ENCODE measurements around the gene MALRD1. TPM values are rescaled to one million over a fixed set of nuclear protein-coding genes. Genes with fewer than 3 reads are reported as not detected.

The MALRD1 gene
- total and polyA plus RNA-seq, 2 experiments from 2014 or later = 0.49 to 0.57 TPM

GRCh38 chr10:19431622-19432351 is 383.2 kb downstream of the MALRD1 start:
- no peaks in the 10 kb centered on the region for H3K27me3 ChIP-seq
- H3K9me3 ChIP-seq (ENCODE audit: low read depth) = no peaks in the 10 kb centered on the region
- no peak overlapping the region for H3K27ac ChIP-seq
- H3K4me1 ChIP-seq (ENCODE audit: low read depth) = no peaks in the 10 kb centered on the region
- no peak for DNase-seq (ENCODE audit: low read depth in 1 of 2, low spot score in 1 of 2)
- no peak overlapping the region for H3K4me3 ChIP-seq
- H3K36me3 ChIP-seq = no peaks in the 10 kb centered on the region
- TF ChIP-seq CTCF (IDR thresholded peaks at IDR 0.05; ENCODE audit: low read depth, low read length) = no peak

- no peak for DNase-seq (ENCODE audit: low read depth in 1 of 2, low spot score in 1 of 2)
- no peak overlapping the region for H3K27ac ChIP-seq
- H3K4me3 ChIP-seq = no peak overlapping the region
- no peaks in the 10 kb centered on the region for H3K27me3 ChIP-seq
- no peaks in the 10 kb centered on the region for H3K36me3 ChIP-seq
- TF ChIP-seq CTCF (IDR thresholded peaks at IDR 0.05; ENCODE audit: low read depth, low read length) = no peak
- H3K4me1 ChIP-seq (ENCODE audit: low read depth) = no peaks in the 10 kb centered on the region
- H3K9me3 ChIP-seq (ENCODE audit: low read depth) = no peaks in the 10 kb centered on the region
Measured at GRCh38 chr10:19449860-19450259, 401.3 kb downstream of the MALRD1 start.

GRCh38 chr10:19451356-19451755 is 402.8 kb downstream of the MALRD1 start:
- H3K36me3 ChIP-seq = no peaks in the 10 kb centered on the region
- H3K27ac ChIP-seq = no peak overlapping the region

GRCh38 chr10:19451937-19452336 is 403.3 kb downstream of the MALRD1 start:
- Histone ChIP-seq H3K36me3 (no peaks in the 10 kb centered on the region), H3K27ac (no peak overlapping the region), H3K27me3 (no peaks in the 10 kb centered on the region), H3K4me1 (ENCODE audit: low read depth) (no peaks in the 10 kb centered on the region), H3K9me3 (ENCODE audit: low read depth) (no peaks in the 10 kb centered on the region), H3K4me3 (no peak overlapping the region)
- no peak for TF ChIP-seq CTCF (IDR thresholded peaks at IDR 0.05; ENCODE audit: low read depth, low read length)
- no peak for DNase-seq (ENCODE audit: low read depth in 1 of 2, low spot score in 1 of 2)

More at GRCh38 chr10:19451356-19451755, 402.8 kb downstream of the MALRD1 start:
- no peaks in the 10 kb centered on the region for H3K9me3 ChIP-seq (ENCODE audit: low read depth)
- H3K27me3 ChIP-seq = no peaks in the 10 kb centered on the region
- no peak for DNase-seq (ENCODE audit: low read depth in 1 of 2, low spot score in 1 of 2)
- H3K4me3 ChIP-seq = no peak overlapping the region
- no peaks in the 10 kb centered on the region for H3K4me1 ChIP-seq (ENCODE audit: low read depth)
- no peak for TF ChIP-seq CTCF (IDR thresholded peaks at IDR 0.05; ENCODE audit: low read depth, low read length)

- no peak for TF ChIP-seq CTCF (IDR thresholded peaks at IDR 0.05; ENCODE audit: low read depth, low read length)
- Histone ChIP-seq H3K4me3 (no peak overlapping the region), H3K4me1 (ENCODE audit: low read depth) (no peaks in the 10 kb centered on the region), H3K27ac (no peak overlapping the region), H3K27me3 (no peaks in the 10 kb centered on the region), H3K36me3 (no peaks in the 10 kb centered on the region), H3K9me3 (ENCODE audit: low read depth) (no peaks in the 10 kb centered on the region)
- no peak for DNase-seq (ENCODE audit: low read depth in 1 of 2, low spot score in 1 of 2)
Measured at GRCh38 chr10:19453967-19454366, 405.4 kb downstream of the MALRD1 start.
